OCI-M1 (cell line): ENCODE measurements around the gene ZNRF2.

Source experiments
- DNase-seq: peaks from one replicate; lab custom pipeline; 2025; lab: John Stamatoyannopoulos, UW

Gene ZNRF2

GRCh38 chr7:30284298-30285066 is at the start of gene ZNRF2:
Gene ZNRF2, plus strand, starts transcription at chr7:30284597. Its CDS starts 761 bp downstream, at chr7:30285358.
- peak; percentile 97 for DNase-seq

- no peak for DNase-seq
Measured at GRCh38 chr7:30237271-30237695, 47.1 kb upstream of the ZNRF2 start.

- DNase-seq = no peak
Measured at GRCh38 chr7:30238721-30239441, 45.5 kb upstream of the ZNRF2 start.

DNA sequence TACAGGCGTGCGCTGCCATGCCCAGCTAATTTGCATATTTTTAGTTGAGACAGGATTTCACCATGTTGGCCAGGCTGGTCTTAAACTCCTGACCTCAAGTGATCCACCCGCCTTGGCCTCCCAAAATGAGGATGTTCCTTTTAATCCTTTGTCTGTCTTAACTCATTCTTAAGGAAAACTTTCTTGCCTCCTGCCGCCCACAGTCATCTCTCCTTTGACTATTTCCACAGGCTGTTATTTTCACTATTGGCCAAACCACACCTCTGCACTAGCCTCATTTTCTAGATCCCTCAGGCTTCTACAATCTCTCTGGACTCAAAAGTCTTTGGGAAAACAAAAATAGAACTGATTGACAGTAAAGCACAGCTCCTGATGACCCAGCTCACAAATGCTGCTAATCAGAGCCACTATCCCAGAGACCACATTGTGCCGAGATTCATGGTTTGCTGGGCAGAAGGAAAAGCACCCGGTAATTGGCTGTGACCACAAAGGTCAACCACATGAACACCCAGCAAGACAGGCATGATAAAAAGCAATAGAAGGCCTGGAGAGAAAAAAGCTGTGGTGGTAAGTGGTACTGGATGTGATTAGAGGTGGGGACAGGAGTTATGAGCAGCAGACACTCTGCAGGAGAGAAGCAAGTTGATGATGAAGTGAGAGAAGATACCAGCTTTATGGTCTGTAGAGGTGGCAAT is 44.1 kb upstream of the ZNRF2 start:
- DNase-seq = peak; percentile 80

GRCh38 chr7:30241767-30242166 is 42.6 kb upstream of the ZNRF2 start:
- no peak for DNase-seq

- DNase-seq = no peak
Measured at GRCh38 chr7:30244340-30244739, 40.1 kb upstream of the ZNRF2 start.

- no peak for DNase-seq
Measured at GRCh38 chr7:30245913-30246312, 38.5 kb upstream of the ZNRF2 start.

DNA sequence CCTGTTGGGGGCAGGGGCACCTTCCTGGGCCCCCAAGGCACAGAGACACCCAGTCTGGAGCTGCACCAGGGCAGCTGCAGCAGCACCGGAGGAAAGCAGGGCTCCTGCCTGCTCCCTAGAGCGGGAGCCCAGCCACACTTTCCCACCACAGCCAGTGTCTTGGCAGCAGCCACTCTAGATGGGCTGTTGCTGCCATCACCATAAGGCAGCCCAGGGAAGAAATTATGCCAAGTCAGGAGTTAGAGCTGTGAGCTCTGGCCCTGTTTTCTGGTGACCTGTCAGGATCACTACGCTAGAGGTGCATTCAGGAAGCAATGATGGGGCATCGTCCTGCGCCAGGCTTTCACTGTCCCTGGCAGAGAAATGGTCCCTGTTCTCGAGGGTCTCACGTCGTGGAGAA is 38.0 kb upstream of the ZNRF2 start:
- DNase-seq = no peak

- DNase-seq = no peak
Measured at GRCh38 chr7:30247541-30248401, 36.6 kb upstream of the ZNRF2 start.

- DNase-seq = no peak
Measured at GRCh38 chr7:30249316-30249715, 35.1 kb upstream of the ZNRF2 start.

GRCh38 chr7:30249986-30250774 is 34.2 kb upstream of the ZNRF2 start:
- DNase-seq = no peak

- no peak for DNase-seq
Measured at GRCh38 chr7:30251708-30252329, 32.6 kb upstream of the ZNRF2 start.

- DNase-seq = peak; percentile 48
Measured at GRCh38 chr7:30252885-30253795, 31.3 kb upstream of the ZNRF2 start.

DNA sequence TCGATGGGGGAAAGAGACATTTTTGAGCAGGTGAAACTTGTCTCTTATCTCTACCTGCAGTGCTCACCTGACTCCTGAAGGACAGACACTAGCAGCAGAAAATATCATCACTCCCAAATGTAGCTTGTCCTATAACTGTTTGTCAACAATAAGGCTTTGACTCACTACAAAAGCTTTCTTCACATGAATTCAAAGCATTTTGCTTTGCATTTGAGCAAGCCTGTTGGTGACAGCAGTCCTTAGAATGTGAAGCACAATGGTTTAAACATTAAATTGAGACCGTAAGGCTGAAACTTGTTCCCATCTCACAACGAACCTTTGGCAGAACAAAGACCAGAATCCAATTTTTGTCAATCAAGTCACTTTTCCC is 30.6 kb upstream of the ZNRF2 start:
- DNase-seq = no peak

DNA sequence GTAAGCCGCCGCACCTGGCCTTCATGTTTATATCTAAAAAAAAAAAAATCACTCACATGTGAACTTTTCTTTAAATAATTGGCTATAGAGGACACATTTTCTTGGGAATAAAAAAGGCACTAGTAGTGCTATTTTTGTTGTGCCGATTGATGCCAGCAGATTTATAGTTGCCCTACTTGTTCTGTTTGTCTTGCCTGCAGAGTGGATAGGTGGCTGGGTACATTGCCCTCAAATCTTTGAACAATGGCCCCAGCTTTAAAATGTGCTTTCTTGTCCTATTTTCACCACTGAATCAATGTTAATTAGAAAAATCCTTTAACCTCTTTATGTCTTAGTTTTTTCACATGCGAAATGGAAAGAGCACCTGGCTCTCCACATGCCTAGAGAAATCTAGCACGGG is 30.1 kb upstream of the ZNRF2 start:
- DNase-seq = no peak

- DNase-seq = peak; percentile 43
Measured at GRCh38 chr7:30254717-30255063, 29.7 kb upstream of the ZNRF2 start.

DNA sequence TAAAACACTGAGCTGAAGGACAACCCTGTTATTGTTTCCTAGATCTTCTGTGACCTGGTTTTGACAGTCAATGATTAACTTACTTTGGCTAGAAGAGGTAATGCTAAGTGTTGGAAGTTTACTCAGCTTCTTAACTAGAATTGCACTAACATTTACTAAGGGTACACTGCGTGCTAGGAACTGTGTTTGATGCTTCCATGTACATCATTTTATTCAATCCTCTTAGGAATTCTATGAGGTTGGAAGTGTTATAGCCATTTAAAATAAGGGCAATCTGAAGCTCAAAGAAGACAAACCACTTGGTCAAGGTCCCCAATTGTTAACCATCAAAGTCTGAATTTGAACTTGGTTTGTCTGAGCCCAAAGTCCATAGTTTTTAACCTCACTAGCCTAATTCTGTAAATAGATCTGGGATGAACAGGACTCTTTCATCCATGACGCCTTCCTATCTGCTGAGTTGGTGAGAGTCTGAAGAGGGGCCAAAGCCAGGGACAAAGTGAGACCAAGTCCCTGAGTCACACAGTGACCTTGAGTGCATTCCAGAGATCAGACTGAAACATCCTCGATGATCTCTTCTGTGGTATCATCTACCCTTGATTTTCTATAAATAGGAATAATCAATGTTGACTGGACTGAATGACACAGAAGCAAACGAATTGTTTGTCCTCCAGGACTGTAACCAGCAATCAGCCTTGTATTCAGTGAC is 29.2 kb upstream of the ZNRF2 start:
- DNase-seq = no peak

- DNase-seq = no peak
Measured at GRCh38 chr7:30256349-30256858, 28.0 kb upstream of the ZNRF2 start.

GRCh38 chr7:30260246-30260768 is 24.1 kb upstream of the ZNRF2 start:
- no peak for DNase-seq
